Mucosa of rectum (tissue), 2 donors: ENCODE data around the gene VWF.
"Not testable (repeated sequence)": the region's sequence is repeated elsewhere in the genome, so short reads cannot be mapped to it uniquely, and the experiment has no call there.

Experiments
- H3K27ac ChIP-seq, 2 donors: one replicate each; pipeline ENCODE4 v1.7.0; 2013; ENCODE audit warnings: inconsistent platforms in 2 of 2, low read depth in 2 of 2, low read length in 2 of 2
- H3K27me3 ChIP-seq, 2 donors: one replicate each; pipeline ENCODE4 v1.7.0; 2013; ENCODE audit warnings: low read length in 2 of 2; ENCODE audit not compliant: control insufficient read depth in 2 of 2, insufficient read depth in 2 of 2
- H3K36me3 ChIP-seq, 2 donors: one replicate each; pipeline ENCODE4 v1.7.0; 2013; ENCODE audit warnings: low read length in 2 of 2; ENCODE audit not compliant: control insufficient read depth in 2 of 2, insufficient read depth in 2 of 2
- H3K4me1 ChIP-seq, 2 donors: one replicate each; pipeline ENCODE4 v1.7.0; 2013; ENCODE audit warnings: low read length in 2 of 2, mild to moderate bottlenecking in 1 of 2; ENCODE audit not compliant: control insufficient read depth in 2 of 2, insufficient read depth in 2 of 2
- H3K4me3 ChIP-seq, 2 donors: one replicate each; pipeline ENCODE4 v1.7.0; 2013; ENCODE audit warnings: low read length in 2 of 2
- H3K9ac ChIP-seq, 2 donors: one replicate each; pipeline ENCODE4 v1.7.0; 2013; ENCODE audit warnings: low read length in 2 of 2, low read depth in 1 of 2, mild to moderate bottlenecking in 1 of 2
- H3K9me3 ChIP-seq, 2 donors: one replicate each; pipeline ENCODE4 v1.7.0; 2013; ENCODE audit warnings: low read length in 2 of 2; ENCODE audit not compliant: control insufficient read depth in 2 of 2
- donor health status: healthy.
- donor health status: Normal muscosa, but diverticular disease.

Gene VWF

GRCh38 chr12:6160049-6160649 is 35.7 kb upstream of the VWF start:
- H3K27ac ChIP-seq, H3K4me1 ChIP-seq, H3K9ac ChIP-seq: not testable (repeated sequence)

GRCh38 chr12:6159166-6160011 is 34.9 kb upstream of the VWF start:
- not testable (repeated sequence) for H3K9ac ChIP-seq, H3K36me3 ChIP-seq, H3K4me3 ChIP-seq, H3K27me3 ChIP-seq, H3K9me3 ChIP-seq, H3K27ac ChIP-seq, H3K4me1 ChIP-seq

More at GRCh38 chr12:6160049-6160649, 35.7 kb upstream of the VWF start:
- not testable (repeated sequence) for H3K4me3 ChIP-seq, H3K9me3 ChIP-seq, H3K27me3 ChIP-seq, H3K36me3 ChIP-seq

GRCh38 chr12:6158749-6159148 is 34.3 kb upstream of the VWF start:
- peaks cover 0 to 2% of the 10 kb centered on the region in 2 donors for H3K4me1 ChIP-seq
- H3K27me3 ChIP-seq, result no peaks in the 10 kb centered on the region
- no peaks in the 10 kb centered on the region for H3K36me3 ChIP-seq
- no peak overlapping the region for H3K9ac ChIP-seq
- H3K4me3 ChIP-seq, result no peak overlapping the region
- H3K9me3 ChIP-seq, result no peaks in the 10 kb centered on the region
- H3K27ac ChIP-seq, result no peak overlapping the region

GRCh38 chr12:6158255-6158654 is 33.8 kb upstream of the VWF start:
- no peak overlapping the region for H3K9ac ChIP-seq
- H3K36me3 ChIP-seq, result no peaks in the 10 kb centered on the region
- H3K4me1 ChIP-seq, result peaks cover 0 to 2% of the 10 kb centered on the region in 2 donors
- no peak overlapping the region for H3K27ac ChIP-seq
- H3K27me3 ChIP-seq, result no peaks in the 10 kb centered on the region
- no peaks in the 10 kb centered on the region for H3K9me3 ChIP-seq
- no peak overlapping the region for H3K4me3 ChIP-seq

- Histone ChIP-seq H3K27me3 (no peaks in the 10 kb centered on the region), H3K9ac (no peak overlapping the region), H3K36me3 (no peaks in the 10 kb centered on the region), H3K4me3 (no peak overlapping the region), H3K27ac (no peak overlapping the region), H3K4me1 (peaks cover 0 to 2% of the 10 kb centered on the region in 2 donors), H3K9me3 (no peaks in the 10 kb centered on the region)
Measured at GRCh38 chr12:6157482-6157881, 33.0 kb upstream of the VWF start.

GRCh38 chr12:6154730-6155459 is 30.4 kb upstream of the VWF start:
- no peak overlapping the region for H3K27ac ChIP-seq
- no peaks in the 10 kb centered on the region for H3K36me3 ChIP-seq
- H3K27me3 ChIP-seq, result no peaks in the 10 kb centered on the region
- H3K4me3 ChIP-seq, result no peak overlapping the region
- no peaks in the 10 kb centered on the region for H3K4me1 ChIP-seq
- H3K9me3 ChIP-seq, result no peaks in the 10 kb centered on the region
- no peak overlapping the region for H3K9ac ChIP-seq

GRCh38 chr12:6148722-6149121 is 24.3 kb upstream of the VWF start:
- H3K4me1 ChIP-seq, H3K9me3 ChIP-seq, H3K27me3 ChIP-seq, H3K36me3 ChIP-seq, H3K9ac ChIP-seq, H3K4me3 ChIP-seq, H3K27ac ChIP-seq: not testable (repeated sequence)

GRCh38 chr12:6148061-6148460 is 23.6 kb upstream of the VWF start:
- Histone ChIP-seq H3K4me3 (no peak overlapping the region), H3K9ac (no peak overlapping the region), H3K27me3 (no peaks in the 10 kb centered on the region)

GRCh38 chr12:6146951-6147350 is 22.5 kb upstream of the VWF start:
- Histone ChIP-seq H3K27ac (no peak overlapping the region), H3K4me3 (no peak overlapping the region), H3K9me3 (no peaks in the 10 kb centered on the region), H3K4me1 (no peaks in the 10 kb centered on the region), H3K9ac (no peak overlapping the region), H3K27me3 (no peaks in the 10 kb centered on the region), H3K36me3 (no peaks in the 10 kb centered on the region)

More at GRCh38 chr12:6148061-6148460, 23.6 kb upstream of the VWF start:
- no peak overlapping the region for H3K27ac ChIP-seq
- H3K9me3 ChIP-seq, result no peaks in the 10 kb centered on the region
- no peaks in the 10 kb centered on the region for H3K4me1 ChIP-seq
- H3K36me3 ChIP-seq, result no peaks in the 10 kb centered on the region

- Histone ChIP-seq H3K27ac (no peak overlapping the region), H3K27me3 (no peaks in the 10 kb centered on the region), H3K9me3 (no peaks in the 10 kb centered on the region), H3K36me3 (no peaks in the 10 kb centered on the region), H3K4me3 (no peak overlapping the region), H3K4me1 (no peaks in the 10 kb centered on the region), H3K9ac (no peak overlapping the region)
Measured at GRCh38 chr12:6146509-6146908, 22.0 kb upstream of the VWF start.
